ENCODE data around the gene SLC5A9. TPM values are rescaled to one million over a fixed set of nuclear protein-coding genes. Genes with fewer than 3 reads are reported as not detected.

The SLC5A9 gene
- total RNA-seq, 1 donor from 2014 or later = not detected

- H3K27ac ChIP-seq (ENCODE audit: low read depth, low read length) = no peak overlapping the region
- no peak overlapping the region for H3K4me2 ChIP-seq (ENCODE audit: low read length)
- H4K20me1 ChIP-seq (ENCODE audit: insufficient read depth, low read length) = no peaks in the 10 kb centered on the region
- Mint-ChIP-seq H3K27me3 (ENCODE audit: low read depth, unreplicated experiment) (peaks cover 5% of the 10 kb centered on the region), H3K36me3 (ENCODE audit: low read depth, unreplicated experiment) (peaks cover 2% of the 10 kb centered on the region), H3K4me1 (ENCODE audit: low read depth, unreplicated experiment) (no peaks in the 10 kb centered on the region), H3K9me3 (ENCODE audit: unreplicated experiment) (peaks cover 2% of the 10 kb centered on the region), H3K27ac (ENCODE audit: unreplicated experiment) (no peak overlapping the region), H3K4me3 (ENCODE audit: unreplicated experiment) (no peak overlapping the region)
- H3K27me3 ChIP-seq (ENCODE audit: insufficient read depth, low read length) = no peaks in the 10 kb centered on the region
- H2AFZ ChIP-seq (ENCODE audit: low read depth, low read length) = no peak overlapping the region
- no peak for TF ChIP-seq CTCF (IDR thresholded peaks at IDR 0.05; ENCODE audit: insufficient read depth, low read depth, low read length)
- no peak for TF ChIP-seq EZH2 (IDR thresholded peaks at IDR 0.05; ENCODE audit: insufficient read depth, low read length)
- DNase-seq (ENCODE audit: low read depth) = no peak
- H3K4me3 ChIP-seq (ENCODE audit: insufficient read depth, low read depth, low read length) = no peak overlapping the region
- H3K36me3 ChIP-seq (ENCODE audit: insufficient read depth, low read length) = no peaks in the 10 kb centered on the region
- H3K9me3 ChIP-seq (ENCODE audit: insufficient read depth, low read depth, low read length) = no peaks in the 10 kb centered on the region
- H3K4me1 ChIP-seq (ENCODE audit: insufficient read depth, low read length) = no peaks in the 10 kb centered on the region
- FAIRE-seq = no peak
- H3K79me2 ChIP-seq (ENCODE audit: insufficient read depth, low read length) = no peaks in the 10 kb centered on the region
- no peak overlapping the region for H3K9ac ChIP-seq (ENCODE audit: low read length)
These were observed 22.6 kb downstream of the SLC5A9 start for GRCh38 chr1:48245106-48245505.

- Histone ChIP-seq H2AFZ (ENCODE audit: low read depth, low read length) (no peak overlapping the region), H3K4me2 (ENCODE audit: low read length) (no peak overlapping the region), H4K20me1 (ENCODE audit: insufficient read depth, low read length) (no peaks in the 10 kb centered on the region), H3K4me3 (ENCODE audit: insufficient read depth, low read depth, low read length) (no peak overlapping the region), H3K79me2 (ENCODE audit: insufficient read depth, low read length) (no peaks in the 10 kb centered on the region), H3K9me3 (ENCODE audit: insufficient read depth, low read depth, low read length) (no peaks in the 10 kb centered on the region), H3K27me3 (ENCODE audit: insufficient read depth, low read length) (no peaks in the 10 kb centered on the region), H3K9ac (ENCODE audit: low read length) (no peak overlapping the region), H3K27ac (ENCODE audit: low read depth, low read length) (no peak overlapping the region), H3K4me1 (ENCODE audit: insufficient read depth, low read length) (no peaks in the 10 kb centered on the region), H3K36me3 (ENCODE audit: insufficient read depth, low read length) (no peaks in the 10 kb centered on the region)
- DNase-seq (ENCODE audit: low read depth) (no peak), FAIRE-seq (no peak)
- H3K27ac Mint-ChIP-seq (ENCODE audit: unreplicated experiment) = no peak overlapping the region
- no peak for TF ChIP-seq EZH2 (IDR thresholded peaks at IDR 0.05; ENCODE audit: insufficient read depth, low read length)
- TF ChIP-seq CTCF (IDR thresholded peaks at IDR 0.05; ENCODE audit: insufficient read depth, low read depth, low read length) = no peak
- no peak overlapping the region for H3K4me3 Mint-ChIP-seq (ENCODE audit: unreplicated experiment)
- H3K27me3 Mint-ChIP-seq (ENCODE audit: low read depth, unreplicated experiment) = peaks cover 3% of the 10 kb centered on the region
- H3K9me3 Mint-ChIP-seq (ENCODE audit: unreplicated experiment) = peaks cover 2% of the 10 kb centered on the region
- H3K4me1 Mint-ChIP-seq (ENCODE audit: low read depth, unreplicated experiment) = no peaks in the 10 kb centered on the region
- peaks cover 2% of the 10 kb centered on the region for H3K36me3 Mint-ChIP-seq (ENCODE audit: low read depth, unreplicated experiment)
These were observed 24.2 kb downstream of the SLC5A9 start for GRCh38 chr1:48246727-48247126.

- Histone ChIP-seq H3K79me2 (ENCODE audit: insufficient read depth, low read length) (no peaks in the 10 kb centered on the region), H3K9me3 (ENCODE audit: insufficient read depth, low read depth, low read length) (no peaks in the 10 kb centered on the region), H3K9ac (ENCODE audit: low read length) (no peak overlapping the region), H3K4me3 (ENCODE audit: insufficient read depth, low read depth, low read length) (no peak overlapping the region), H3K4me2 (ENCODE audit: low read length) (no peak overlapping the region), H2AFZ (ENCODE audit: low read depth, low read length) (no peak overlapping the region), H3K36me3 (ENCODE audit: insufficient read depth, low read length) (no peaks in the 10 kb centered on the region), H4K20me1 (ENCODE audit: insufficient read depth, low read length) (no peaks in the 10 kb centered on the region), H3K27ac (ENCODE audit: low read depth, low read length) (no peak overlapping the region), H3K4me1 (ENCODE audit: insufficient read depth, low read length) (no peaks in the 10 kb centered on the region), H3K27me3 (ENCODE audit: insufficient read depth, low read length) (no peaks in the 10 kb centered on the region)
- DNase-seq (ENCODE audit: low read depth) (no peak), FAIRE-seq (no peak)
- TF ChIP-seq CTCF (IDR thresholded peaks at IDR 0.05; ENCODE audit: insufficient read depth, low read depth, low read length) = no peak
- no peak for TF ChIP-seq EZH2 (IDR thresholded peaks at IDR 0.05; ENCODE audit: insufficient read depth, low read length)
- Mint-ChIP-seq H3K4me1 (ENCODE audit: low read depth, unreplicated experiment) (no peaks in the 10 kb centered on the region), H3K4me3 (ENCODE audit: unreplicated experiment) (no peak overlapping the region), H3K27ac (ENCODE audit: unreplicated experiment) (no peak overlapping the region), H3K27me3 (ENCODE audit: low read depth, unreplicated experiment) (peaks cover 2% of the 10 kb centered on the region), H3K9me3 (ENCODE audit: unreplicated experiment) (peaks cover 2% of the 10 kb centered on the region), H3K36me3 (ENCODE audit: low read depth, unreplicated experiment) (peaks cover 2% of the 10 kb centered on the region)
These were observed 25.8 kb downstream of the SLC5A9 start for GRCh38 chr1:48248356-48248755.

All from astrocyte (in vitro differentiated cells and primary cell).